GM18505 (cell line): ENCODE data around the gene TMEM184B.

Experiments
- ATAC-seq: cut with Tn5 transposase; IDR thresholded peaks from one replicate; pipeline ENCODE4 v1.9.1; 2021; ENCODE audit not compliant: unreplicated experiment
- POLR2A ChIP-seq: IDR thresholded peaks from 4 replicates; pipeline ENCODE4 v1.6.1; 2011; ENCODE audit warnings: borderline replicate concordance; ENCODE audit not compliant: insufficient read depth, insufficient read length; ENCODE audit errors: extremely low read depth

The TMEM184B gene

DNA sequence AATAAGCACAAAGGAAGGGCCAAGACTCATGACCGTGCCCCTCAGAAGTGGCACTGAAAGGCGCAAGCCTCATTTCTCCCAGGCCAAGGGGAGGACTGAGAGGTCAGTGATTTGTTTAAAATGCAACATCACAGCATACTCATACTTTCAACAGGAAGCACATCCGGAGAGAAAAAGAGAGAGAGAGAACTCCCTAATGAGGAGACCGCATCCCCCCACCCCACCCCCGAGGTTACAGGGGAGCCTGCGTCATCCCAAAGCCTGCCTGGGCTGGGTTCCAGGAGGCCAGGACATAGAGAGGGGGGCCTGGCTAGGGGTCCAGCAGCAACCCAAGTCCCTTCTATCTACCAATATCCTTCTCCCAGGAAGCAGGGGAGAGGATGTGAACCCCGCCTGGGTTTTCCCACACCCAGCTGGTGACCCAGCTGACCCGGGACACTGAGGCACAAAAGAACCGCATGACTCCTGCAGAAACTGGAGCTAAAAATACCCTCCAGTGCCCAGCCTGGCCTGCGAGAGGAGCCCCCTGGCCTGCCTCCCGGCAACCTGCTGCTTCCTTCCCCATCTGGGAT, 40.7 kb upstream of the TMEM184B start:
- no peak for ATAC-seq
- TF ChIP-seq POLR2A: no peak

DNA sequence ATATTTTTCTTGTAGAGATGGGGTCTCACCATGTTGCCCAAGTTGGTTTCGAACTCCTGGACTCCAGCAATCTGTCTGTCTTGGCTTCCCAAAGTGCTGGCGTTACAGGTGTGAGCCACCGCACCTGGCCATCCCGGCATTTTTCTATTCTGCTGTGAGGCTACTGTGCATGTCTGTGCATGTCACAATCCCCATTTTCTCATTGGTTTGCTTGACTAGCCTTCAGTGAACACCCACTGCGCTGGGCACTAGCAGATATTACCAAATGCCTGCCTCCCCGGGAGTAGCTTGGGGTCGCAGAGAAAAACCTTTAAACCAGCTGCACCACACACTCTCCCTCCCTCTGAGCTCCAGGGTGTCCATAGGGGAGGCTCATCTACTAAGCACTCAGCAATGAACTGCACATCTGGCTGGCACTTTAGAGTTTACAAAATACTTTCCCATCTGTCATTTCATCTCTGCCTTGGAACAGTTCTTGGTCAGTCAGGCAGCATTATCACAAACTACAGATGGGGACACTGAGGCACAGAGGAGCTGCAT, 39.5 kb upstream of the TMEM184B start:
- no peak for TF ChIP-seq POLR2A
- ATAC-seq: no peak

GRCh38 chr22:38311323-38311620, 38.5 kb upstream of the TMEM184B start:
- ATAC-seq: no peak
- no peak for TF ChIP-seq POLR2A

GRCh38 chr22:38310518-38311322, 37.9 kb upstream of the TMEM184B start:
- ATAC-seq: no peak
- TF ChIP-seq POLR2A: no peak

DNA sequence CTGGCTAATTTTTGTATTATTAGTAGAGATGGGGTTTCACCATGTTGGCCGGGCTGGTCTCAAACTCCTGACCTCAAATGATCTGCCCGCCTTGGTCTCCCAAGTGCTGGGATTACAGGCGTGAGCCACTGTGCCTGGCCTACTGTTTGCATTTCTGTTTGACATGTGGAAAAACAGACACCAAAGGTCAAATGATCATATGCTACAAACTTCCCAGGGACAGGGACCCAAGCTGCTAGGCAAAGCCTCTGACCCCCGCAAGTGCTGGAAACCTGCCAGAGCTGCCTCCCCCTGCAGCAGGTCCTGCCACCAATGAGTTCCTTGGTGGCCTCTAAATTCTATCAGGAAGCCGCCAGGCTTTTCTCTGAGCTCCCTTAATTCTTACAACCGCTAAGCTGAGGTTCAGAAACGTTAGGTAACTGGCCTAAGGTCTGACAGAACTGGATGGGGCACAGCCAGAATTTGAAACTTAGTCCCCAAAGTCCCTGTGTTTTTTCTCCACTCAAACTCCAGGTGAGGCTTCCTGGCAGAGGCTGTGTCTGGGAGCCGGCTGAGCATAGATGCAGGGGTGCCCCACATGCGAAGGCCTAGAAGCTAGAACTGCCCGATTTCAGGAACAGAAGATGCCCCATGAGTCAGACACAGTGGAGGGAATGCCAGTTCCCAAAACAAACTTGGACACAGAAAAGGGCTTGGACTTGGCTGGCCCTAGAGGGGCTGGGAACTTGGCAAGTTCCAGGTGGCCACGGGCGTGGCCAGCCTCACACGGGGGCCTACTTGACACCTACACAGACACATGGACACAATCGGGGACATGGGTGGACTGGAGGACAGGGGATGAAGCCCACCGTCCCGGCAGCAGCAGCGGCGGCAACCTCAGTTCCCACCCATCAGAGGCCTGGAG, 37.1 kb upstream of the TMEM184B start:
- no peak for TF ChIP-seq POLR2A

GRCh38 chr22:38308791-38309498, 36.1 kb upstream of the TMEM184B start:
- no peak for ATAC-seq
- no peak for TF ChIP-seq POLR2A

More for the DNA sequence above, 37.1 kb upstream of the TMEM184B start:
- no peak for ATAC-seq

DNA sequence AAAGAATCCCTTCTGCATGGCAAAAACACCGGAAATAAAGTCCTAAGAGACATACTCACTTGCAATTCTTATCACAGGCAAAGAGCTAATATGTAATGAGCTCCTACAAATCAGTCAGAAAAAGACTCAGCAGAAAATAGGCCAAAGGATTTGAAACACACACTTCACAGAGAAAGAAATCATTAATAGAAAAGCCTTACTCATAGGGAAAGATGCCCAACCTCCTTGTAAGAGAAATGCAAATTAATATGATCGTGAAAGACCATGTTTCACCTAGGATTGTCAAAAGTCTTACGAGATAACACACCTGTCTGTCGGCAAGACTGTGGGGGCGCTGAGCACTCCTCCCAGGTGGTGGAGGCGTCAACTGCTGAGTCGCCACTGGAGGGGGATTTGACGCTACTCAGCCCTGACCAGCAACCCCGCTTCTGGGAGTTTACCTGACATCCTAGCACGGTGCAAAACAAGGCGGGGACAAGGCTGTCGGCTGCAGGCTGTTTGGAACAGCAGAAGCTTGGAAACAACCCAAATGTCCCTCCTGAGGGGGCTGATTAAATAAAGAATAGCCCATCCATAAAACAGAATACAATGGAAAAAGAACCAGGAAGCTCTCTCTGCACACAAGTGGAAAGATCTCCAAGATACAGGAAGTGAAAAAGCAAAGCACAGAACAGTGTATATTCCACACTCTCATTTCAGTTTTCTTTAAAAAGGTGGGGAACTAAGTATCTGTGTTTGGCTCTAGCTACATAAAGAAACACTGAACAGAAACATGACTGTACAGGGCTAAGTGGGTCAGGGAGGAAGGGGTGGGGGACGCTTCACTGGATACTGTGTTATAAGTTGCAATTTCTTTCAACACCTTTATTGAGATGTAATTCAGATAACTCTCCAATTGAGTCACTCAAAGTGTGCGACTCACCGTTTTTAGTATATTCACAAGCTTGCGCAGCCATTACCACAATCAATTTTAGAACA, 33.0 kb upstream of the TMEM184B start:
- no peak for TF ChIP-seq POLR2A
- ATAC-seq: no peak

DNA sequence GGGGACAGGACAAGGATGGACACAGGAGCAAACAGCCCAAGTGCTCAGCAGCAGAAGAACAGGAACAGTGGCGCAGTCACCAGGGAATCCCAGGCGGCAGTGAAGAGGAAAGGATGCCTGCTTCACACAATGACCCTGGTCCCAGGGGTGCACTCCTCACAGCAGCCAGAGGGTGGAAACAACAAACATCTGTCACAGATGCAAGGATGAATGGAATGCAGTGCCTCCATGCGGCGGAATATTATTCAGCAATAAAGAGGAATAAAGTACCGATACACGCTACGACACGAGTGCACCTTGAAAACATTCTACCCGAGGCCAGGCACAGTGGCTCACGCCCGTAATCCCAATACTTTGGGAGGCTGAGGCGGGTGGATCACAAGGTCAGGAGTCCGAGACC, 31.7 kb upstream of the TMEM184B start:
- ATAC-seq: no peak
- no peak for TF ChIP-seq POLR2A

GRCh38 chr22:38303974-38304373, 31.2 kb upstream of the TMEM184B start:
- ATAC-seq: no peak
- TF ChIP-seq POLR2A: no peak

DNA sequence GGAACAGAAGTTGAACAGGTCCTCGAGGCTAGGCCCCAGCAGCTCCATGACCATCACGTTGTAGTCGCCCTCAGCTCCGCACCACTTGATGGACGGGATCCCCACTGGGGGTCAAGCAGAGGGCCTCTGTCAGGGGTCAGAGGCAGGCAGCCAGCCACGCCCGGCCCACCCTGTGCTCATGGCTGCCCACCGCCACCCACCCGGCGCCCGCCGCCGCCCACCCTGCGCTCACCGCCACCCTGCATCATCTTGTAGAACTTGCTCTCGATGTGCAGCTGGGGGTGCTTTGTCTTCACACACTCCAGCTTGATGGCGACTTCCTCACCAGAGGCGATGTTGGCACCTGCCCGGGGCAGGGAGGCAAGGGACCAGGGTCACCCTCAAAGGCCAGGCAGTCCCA, 30.1 kb upstream of the TMEM184B start:
- ATAC-seq: no peak
- TF ChIP-seq POLR2A: no peak

- no peak for ATAC-seq
- no peak for TF ChIP-seq POLR2A
These were observed 28.1 kb upstream of the TMEM184B start for GRCh38 chr22:38300946-38301345.
